CD4-positive, alpha-beta T cell (primary cell): ENCODE data around the gene TIPRL. TPM values are rescaled to one million over a fixed set of nuclear protein-coding genes. Genes with fewer than 3 reads are reported as not detected.

ENCODE experiments used
- ATAC-seq: fragments of 200-7000 bp; cut with Tn5 transposase; one replicate; pipeline ENCODE4 v1.10.0; 2022; ENCODE audit warnings: mild to moderate bottlenecking; ENCODE audit not compliant: poor library complexity
- CTCF ChIA-PET: fragments of 350-600 bp; sonication (Branson Sonifier 250); formaldehyde crosslinking; loops from one replicate; lab custom pipeline; 2021; ENCODE audit warnings: antibody characterized with exemption, inconsistent platforms; lab: Charles Lee
- POLR2A ChIA-PET: fragments of 350-600 bp; sonication (Branson Sonifier 250); formaldehyde crosslinking; loops from one replicate; lab custom pipeline; 2021; ENCODE audit warnings: antibody characterized with exemption, inconsistent platforms; lab: Charles Lee
- DNase-seq, 14 experiments: peaks; one replicate each; pipeline ENCODE4 v3.0.0-alpha.2; 2013 to 2020; ENCODE audit warnings: mixed read lengths in 2 of 14
- H3K27ac ChIP-seq, 2 donors: one replicate each; pipeline versions ENCODE4 v1.5.1 to v1.7.0; 2013; ENCODE audit warnings: low read length in 2 of 2, low read depth in 1 of 2, mild to moderate bottlenecking in 1 of 2
- H3K27me3 ChIP-seq, 2 experiments: 1 replicate in 1 of 2; 2 replicates in 1 of 2; pipeline versions ENCODE4 v1.6.1 to v1.7.0; 2013; ENCODE audit warnings: low read length in 2 of 2, control low read depth in 1 of 2, mild to moderate bottlenecking in 1 of 2, moderate library complexity in 1 of 2; ENCODE audit not compliant: insufficient read depth in 2 of 2, control insufficient read depth in 1 of 2
- H3K36me3 ChIP-seq: one replicate; pipeline ENCODE4 v1.6.1; 2013; ENCODE audit warnings: low read length, control low read depth; ENCODE audit not compliant: insufficient read depth
- H3K4me1 ChIP-seq: one replicate; pipeline ENCODE4 v1.6.1; 2013; ENCODE audit warnings: low read length, control low read depth; ENCODE audit not compliant: insufficient read depth
- H3K4me3 ChIP-seq: one replicate; pipeline ENCODE4 v1.5.1; 2013; ENCODE audit warnings: mild to moderate bottlenecking, low read length, moderate library complexity
- H3K9me3 ChIP-seq, 2 experiments: 1 replicate in 1 of 2; 2 replicates in 1 of 2; pipeline versions ENCODE4 v1.6.1 to v1.7.0; 2013; ENCODE audit warnings: low read length in 2 of 2, mild to moderate bottlenecking in 2 of 2, control low read depth in 1 of 2, moderate library complexity in 1 of 2; ENCODE audit not compliant: control insufficient read depth in 1 of 2, insufficient read depth in 1 of 2
- H3K27ac Mint-ChIP-seq: one replicate; pipeline ENCODE4 v1.8.0; 2020; ENCODE audit warnings: mixed read lengths
- H3K27me3 Mint-ChIP-seq: one replicate; pipeline ENCODE4 v1.8.0; 2021; ENCODE audit warnings: mixed read lengths
- H3K36me3 Mint-ChIP-seq: one replicate; pipeline ENCODE4 v1.8.0; 2021; ENCODE audit warnings: low read depth, mixed read lengths
- H3K4me1 Mint-ChIP-seq: one replicate; pipeline ENCODE4 v1.8.0; 2021; ENCODE audit warnings: low read depth, mixed read lengths
- H3K4me3 Mint-ChIP-seq: one replicate; pipeline ENCODE4 v1.8.0; 2020; ENCODE audit warnings: mild to moderate bottlenecking, mixed read lengths
- H3K9me3 Mint-ChIP-seq: one replicate; pipeline ENCODE4 v1.8.0; 2020; ENCODE audit warnings: mixed read lengths
- intact Hi-C, 2 experiments: fragments of 100-400 bp; cut with DNase I in 1 of 2; cut with micrococcal nuclease in 1 of 2; formaldehyde crosslinking; loops; one replicate each; pipeline versions ENCODE4 v1.15.1 to v1.9.0; 2023 to 2025; cut with DNase I, micrococcal nuclease
- total RNA-seq, 174 experiments: library from RNA in 2 of 174; stranded (reverse) in 2 of 174; gene quantifications; one replicate each; pipeline ENCODE4 v1.2.3 and lab custom pipeline; 2021 to 2026
- TF ChIP-seq, protein P1 (sequence below): fragments of 200-600 bp; IDR thresholded peaks from one replicate; pipeline ENCODE4 v1.8.0; 2022; ENCODE audit warnings: antibody characterized with exemption, mild to moderate bottlenecking

TIPRL gene
- total RNA-seq, 2 experiments from 2014 or later: 15.8 to 16.4 TPM

DNA sequence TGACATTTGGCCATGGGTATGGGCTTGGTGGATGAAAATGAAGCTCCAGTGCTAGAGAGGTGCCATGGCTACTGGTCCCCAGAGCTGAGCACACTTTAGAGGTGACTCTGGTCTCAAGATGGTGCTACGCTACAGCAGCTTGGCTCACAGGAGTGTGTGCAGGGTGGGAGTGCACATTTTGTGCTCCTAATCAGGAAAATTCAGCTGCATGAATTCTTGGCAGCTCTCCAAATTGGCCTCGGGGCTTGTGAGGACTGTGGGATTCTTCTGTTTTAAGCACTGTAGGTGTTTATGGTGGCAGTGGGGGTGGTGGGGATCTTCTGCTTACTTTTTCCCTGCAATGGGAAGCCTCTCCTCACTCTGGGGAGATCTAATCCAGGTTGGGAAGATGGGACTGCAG lies 17.3 kb upstream of the TIPRL start:
- intact Hi-C loops: no loop called here
- Histone ChIP-seq H3K36me3 (no peaks in the 10 kb centered on the region), H3K4me1 (no peaks in the 10 kb centered on the region), H3K27me3 (peaks cover 0 to 4% of the 10 kb centered on the region in 2 experiments), H3K9me3 (peaks cover 16 to 30% of the 10 kb centered on the region in 2 experiments), H3K4me3 (no peak overlapping the region), H3K27ac (no peak overlapping the region)
- ChIA-PET CTCF (no interaction called here), POLR2A (interaction anchor here (0.6 kb wide), 1 partner anchor 45 kb away, joined by 3 read pairs; no protein-coding TSS in a partner anchor)
- no peak for ATAC-seq
- peaks cover 24% of the 10 kb centered on the region for H3K9me3 Mint-ChIP-seq
- H3K27ac Mint-ChIP-seq: no peak overlapping the region
- peaks cover 41% of the 10 kb centered on the region for H3K27me3 Mint-ChIP-seq
- TF ChIP-seq, protein P1, sequence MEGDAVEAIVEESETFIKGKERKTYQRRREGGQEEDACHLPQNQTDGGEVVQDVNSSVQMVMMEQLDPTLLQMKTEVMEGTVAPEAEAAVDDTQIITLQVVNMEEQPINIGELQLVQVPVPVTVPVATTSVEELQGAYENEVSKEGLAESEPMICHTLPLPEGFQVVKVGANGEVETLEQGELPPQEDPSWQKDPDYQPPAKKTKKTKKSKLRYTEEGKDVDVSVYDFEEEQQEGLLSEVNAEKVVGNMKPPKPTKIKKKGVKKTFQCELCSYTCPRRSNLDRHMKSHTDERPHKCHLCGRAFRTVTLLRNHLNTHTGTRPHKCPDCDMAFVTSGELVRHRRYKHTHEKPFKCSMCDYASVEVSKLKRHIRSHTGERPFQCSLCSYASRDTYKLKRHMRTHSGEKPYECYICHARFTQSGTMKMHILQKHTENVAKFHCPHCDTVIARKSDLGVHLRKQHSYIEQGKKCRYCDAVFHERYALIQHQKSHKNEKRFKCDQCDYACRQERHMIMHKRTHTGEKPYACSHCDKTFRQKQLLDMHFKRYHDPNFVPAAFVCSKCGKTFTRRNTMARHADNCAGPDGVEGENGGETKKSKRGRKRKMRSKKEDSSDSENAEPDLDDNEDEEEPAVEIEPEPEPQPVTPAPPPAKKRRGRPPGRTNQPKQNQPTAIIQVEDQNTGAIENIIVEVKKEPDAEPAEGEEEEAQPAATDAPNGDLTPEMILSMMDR: no peak
- no peaks in the 10 kb centered on the region for H3K4me1 Mint-ChIP-seq
- H3K4me3 Mint-ChIP-seq: no peak overlapping the region
- DNase-seq: no peak
- H3K36me3 Mint-ChIP-seq: peaks cover 11% of the 10 kb centered on the region

DNA sequence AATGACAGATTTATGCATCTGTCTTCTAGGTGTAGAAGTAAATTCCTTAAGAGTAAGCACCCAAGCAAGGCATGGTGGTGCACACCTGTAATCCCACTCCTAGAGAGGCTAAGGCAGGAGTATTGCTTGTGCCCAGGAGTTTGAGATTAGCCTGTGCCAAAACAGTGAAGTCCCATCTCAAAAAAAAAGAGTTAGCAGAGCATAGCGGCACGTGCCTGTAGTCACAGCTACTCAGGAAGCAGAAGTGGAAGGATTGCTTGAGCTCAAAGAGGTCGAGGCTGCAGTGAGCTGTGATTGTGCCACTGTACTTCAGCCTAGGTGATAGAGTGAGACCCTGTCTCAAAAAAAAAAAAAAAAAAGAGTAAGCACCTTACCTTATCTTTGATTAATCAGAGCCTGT lies 15.1 kb upstream of the TIPRL start:
- intact Hi-C loops: no loop called here
- H3K4me1 ChIP-seq: no peaks in the 10 kb centered on the region
- H3K9me3 ChIP-seq: peaks cover 16 to 18% of the 10 kb centered on the region in 2 experiments
- no peaks in the 10 kb centered on the region for H3K36me3 ChIP-seq
- no peak overlapping the region for H3K4me3 ChIP-seq
- H3K27ac Mint-ChIP-seq: no peak overlapping the region
- H3K27me3 ChIP-seq: peaks cover 0 to 4% of the 10 kb centered on the region in 2 experiments
- ATAC-seq: no peak
- peaks cover 10% of the 10 kb centered on the region for H3K9me3 Mint-ChIP-seq
- no peaks in the 10 kb centered on the region for H3K4me1 Mint-ChIP-seq
- no peak for DNase-seq
- POLR2A ChIA-PET: no interaction called here
- H3K4me3 Mint-ChIP-seq: no peak overlapping the region
- no peak overlapping the region for H3K27ac ChIP-seq
- CTCF ChIA-PET: no interaction called here
- peaks cover 28% of the 10 kb centered on the region for H3K27me3 Mint-ChIP-seq
- TF ChIP-seq, protein P1: no peak
- H3K36me3 Mint-ChIP-seq: peaks cover 11% of the 10 kb centered on the region

DNA sequence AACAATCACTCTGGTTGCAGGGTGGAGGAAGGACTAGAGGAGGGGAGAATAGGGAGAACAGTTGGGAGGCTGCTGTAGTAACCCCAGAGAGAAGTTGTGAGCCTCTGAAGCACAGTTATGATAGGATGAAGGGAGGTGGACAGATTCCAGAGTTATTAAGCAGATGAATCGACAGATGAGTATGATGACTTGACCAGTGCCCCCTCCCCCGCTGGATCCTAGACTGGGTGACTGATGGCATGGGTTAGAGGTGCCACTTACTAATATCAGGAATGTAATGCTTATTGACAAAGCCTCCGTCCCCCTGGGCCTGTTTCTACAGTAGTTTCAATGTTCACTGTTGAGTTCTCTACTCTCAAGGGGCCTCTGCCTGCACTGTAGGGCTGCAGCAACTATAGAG lies 14.0 kb upstream of the TIPRL start:
- ATAC-seq (no peak), DNase-seq (no peak)
- Mint-ChIP-seq H3K4me3 (no peak overlapping the region), H3K9me3 (peaks cover 6% of the 10 kb centered on the region), H3K27me3 (peaks cover 26% of the 10 kb centered on the region), H3K4me1 (no peaks in the 10 kb centered on the region), H3K27ac (no peak overlapping the region), H3K36me3 (peaks cover 9% of the 10 kb centered on the region)
- intact Hi-C loops: no loop called here
- CTCF ChIA-PET: no interaction called here
- H3K36me3 ChIP-seq: no peaks in the 10 kb centered on the region
- no peak overlapping the region for H3K4me3 ChIP-seq
- H3K27me3 ChIP-seq: peaks cover 0 to 4% of the 10 kb centered on the region in 2 experiments
- peaks cover 12 to 15% of the 10 kb centered on the region in 2 experiments for H3K9me3 ChIP-seq
- H3K27ac ChIP-seq: no peak overlapping the region
- TF ChIP-seq, protein P1: no peak
- no peaks in the 10 kb centered on the region for H3K4me1 ChIP-seq
- POLR2A ChIA-PET: no interaction called here
